Cardiac muscle cell (in vitro differentiated cells and primary cell): Measurements from ENCODE around the gene SMOC1. TPM values are rescaled to one million over a fixed set of nuclear protein-coding genes. Genes with fewer than 3 reads are reported as not detected.

Experiments
- DNase-seq, 2 donors: peaks; one replicate each; pipeline versions ENCODE4 v3.0.0 to v3.0.0-alpha.2; 2010 to 2017; ENCODE audit warnings: low read depth in 1 of 2, low spot score in 1 of 2
- H3K27ac ChIP-seq: fragments of 200-600 bp; sonication (generic); 2 replicates; pipeline ENCODE4 v1.5.1; 2016
- H3K27me3 ChIP-seq: fragments of 200-600 bp; sonication (generic); 2 replicates; pipeline ENCODE4 v1.6.0; 2016; ENCODE audit warnings: control low read depth
- H3K36me3 ChIP-seq: fragments of 200-600 bp; sonication (generic); 2 replicates; pipeline ENCODE4 v1.5.1; 2016; ENCODE audit warnings: control low read depth
- H3K4me1 ChIP-seq: fragments of 200-600 bp; sonication (generic); 2 replicates; pipeline ENCODE4 v1.8.1; 2017; ENCODE audit warnings: low read depth, mild to moderate bottlenecking, mixed run types
- H3K4me3 ChIP-seq: fragments of 200-600 bp; sonication (generic); 2 replicates; pipeline ENCODE4 v1.5.1; 2016; ENCODE audit warnings: mild to moderate bottlenecking
- H3K9me3 ChIP-seq: fragments of 200-600 bp; sonication (generic); 2 replicates; pipeline ENCODE4 v1.5.1; 2017; ENCODE audit warnings: low read depth, mild to moderate bottlenecking, control low read depth
- polyA plus RNA-seq: library from polyadenylated mRNA; unstranded; fragments of >200 nt; fragmentation: Nextera tagmentation; extraction: Ambion mirVana; gene quantifications from 2 replicates; pipeline ENCODE4 v1.2.1, GENCODE V29; 2016
- total RNA-seq: library from RNA; depleted of rRNA; stranded (reverse); fragments of >200 nt; gene quantifications from 2 replicates; pipeline ENCODE4 v1.2.3, GENCODE V29; 2016
- TF ChIP-seq, protein P1 (sequence below): IDR thresholded peaks from 2 replicates; pipeline ENCODE4 v1.5.1; 2012; ENCODE audit warnings: low read depth, mild to moderate bottlenecking, low read length

Gene SMOC1
- total and polyA plus RNA-seq, 2 experiments from 2014 or later: 1.9 to 24.7 TPM

DNA sequence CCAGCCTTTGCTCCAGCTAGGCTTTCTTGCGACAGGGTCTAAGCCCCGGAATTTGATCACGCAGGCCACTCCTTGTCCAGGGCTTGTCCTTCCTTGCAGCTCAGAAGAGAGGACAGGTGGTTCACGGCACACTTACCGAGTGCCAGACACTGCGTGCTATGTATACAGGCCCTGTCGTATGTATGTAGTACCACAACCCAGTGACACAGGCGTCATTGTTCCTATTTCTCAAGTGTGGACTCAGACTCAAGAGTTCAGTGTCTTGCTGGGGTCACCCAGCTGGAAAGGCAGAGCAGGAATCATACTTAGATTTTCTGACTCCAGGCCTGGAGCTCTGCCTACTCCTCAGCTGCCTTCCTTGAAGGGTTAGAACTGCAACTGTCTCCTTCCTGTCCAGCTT, 153.9 kb downstream of the SMOC1 start:
- H3K27me3 ChIP-seq: peaks cover 1% of the 10 kb centered on the region
- no peaks in the 10 kb centered on the region for H3K9me3 ChIP-seq
- TF ChIP-seq, protein P1, sequence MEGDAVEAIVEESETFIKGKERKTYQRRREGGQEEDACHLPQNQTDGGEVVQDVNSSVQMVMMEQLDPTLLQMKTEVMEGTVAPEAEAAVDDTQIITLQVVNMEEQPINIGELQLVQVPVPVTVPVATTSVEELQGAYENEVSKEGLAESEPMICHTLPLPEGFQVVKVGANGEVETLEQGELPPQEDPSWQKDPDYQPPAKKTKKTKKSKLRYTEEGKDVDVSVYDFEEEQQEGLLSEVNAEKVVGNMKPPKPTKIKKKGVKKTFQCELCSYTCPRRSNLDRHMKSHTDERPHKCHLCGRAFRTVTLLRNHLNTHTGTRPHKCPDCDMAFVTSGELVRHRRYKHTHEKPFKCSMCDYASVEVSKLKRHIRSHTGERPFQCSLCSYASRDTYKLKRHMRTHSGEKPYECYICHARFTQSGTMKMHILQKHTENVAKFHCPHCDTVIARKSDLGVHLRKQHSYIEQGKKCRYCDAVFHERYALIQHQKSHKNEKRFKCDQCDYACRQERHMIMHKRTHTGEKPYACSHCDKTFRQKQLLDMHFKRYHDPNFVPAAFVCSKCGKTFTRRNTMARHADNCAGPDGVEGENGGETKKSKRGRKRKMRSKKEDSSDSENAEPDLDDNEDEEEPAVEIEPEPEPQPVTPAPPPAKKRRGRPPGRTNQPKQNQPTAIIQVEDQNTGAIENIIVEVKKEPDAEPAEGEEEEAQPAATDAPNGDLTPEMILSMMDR: no peak
- no peaks in the 10 kb centered on the region for H3K4me1 ChIP-seq
- DNase-seq: no peak
- H3K4me3 ChIP-seq: no peak overlapping the region
- no peaks in the 10 kb centered on the region for H3K36me3 ChIP-seq
- no peak overlapping the region for H3K27ac ChIP-seq

DNA sequence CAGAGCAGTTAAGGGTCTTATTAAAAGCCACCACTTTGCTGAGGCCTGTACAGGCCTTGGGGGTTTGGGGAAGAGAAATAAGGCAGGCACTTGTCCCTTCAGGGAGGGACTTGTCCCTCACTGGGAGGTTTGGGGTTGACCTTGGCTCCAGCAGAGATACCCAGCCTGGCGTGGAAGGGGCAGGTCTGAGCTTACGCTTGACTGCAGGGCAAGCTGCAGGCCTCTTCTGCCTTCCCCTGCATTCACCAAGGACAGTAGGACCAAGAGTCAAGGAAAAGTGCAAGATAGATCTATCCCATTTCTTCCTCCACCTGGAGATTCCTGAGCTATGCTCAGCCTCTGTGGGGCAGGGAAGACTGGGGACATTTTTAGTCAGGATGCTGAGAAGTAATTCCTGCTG, 154.3 kb downstream of the SMOC1 start:
- Histone ChIP-seq H3K27me3 (peaks cover 6% of the 10 kb centered on the region), H3K4me3 (no peak overlapping the region), H3K4me1 (no peaks in the 10 kb centered on the region), H3K27ac (no peak overlapping the region), H3K9me3 (no peaks in the 10 kb centered on the region), H3K36me3 (no peaks in the 10 kb centered on the region)
- TF ChIP-seq, protein P1: no peak
- no peak for DNase-seq

DNA sequence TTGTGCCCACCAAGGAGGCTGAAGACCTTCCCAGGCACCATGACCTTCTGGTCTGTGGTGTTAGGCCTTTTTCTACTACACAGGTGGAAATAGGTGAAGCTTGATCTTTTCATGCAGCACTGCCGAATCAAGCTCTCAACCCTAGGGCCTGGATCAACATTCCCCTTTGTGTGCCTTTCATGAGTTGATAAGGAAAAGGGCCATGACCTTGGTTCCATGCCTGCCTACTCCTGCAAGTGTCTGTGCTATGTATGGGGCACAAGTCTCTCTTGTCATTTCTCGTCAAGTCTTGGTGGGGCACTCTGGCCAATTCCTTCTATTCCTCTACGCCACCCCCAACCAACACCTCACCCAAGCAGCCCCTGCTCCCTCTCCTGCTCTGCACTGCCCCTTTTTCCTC, 155.0 kb downstream of the SMOC1 start:
- Histone ChIP-seq H3K4me1 (no peaks in the 10 kb centered on the region), H3K4me3 (no peak overlapping the region), H3K9me3 (no peaks in the 10 kb centered on the region), H3K27ac (no peak overlapping the region), H3K27me3 (peaks cover 13% of the 10 kb centered on the region), H3K36me3 (no peaks in the 10 kb centered on the region)
- TF ChIP-seq, protein P1: no peak
- no peak for DNase-seq

DNA sequence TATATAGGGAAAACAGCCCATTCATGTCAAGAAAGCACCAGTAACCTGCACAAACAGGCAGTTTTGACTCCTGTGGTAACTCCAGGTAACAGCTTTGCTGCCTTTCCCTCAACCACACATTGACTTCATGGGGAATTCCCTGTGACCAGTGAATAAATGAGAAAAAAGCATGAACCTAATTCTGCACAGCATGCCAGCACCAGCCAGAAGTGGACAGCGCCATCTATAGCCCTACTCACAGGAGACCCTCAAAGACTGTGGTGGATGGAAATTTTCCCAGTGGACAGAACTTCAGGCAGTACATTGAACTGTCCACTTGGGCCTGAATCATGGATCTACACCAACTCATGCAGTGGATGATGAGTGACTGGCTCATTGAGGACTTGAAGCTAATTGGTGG, 157.4 kb downstream of the SMOC1 start:
- H3K9me3 ChIP-seq: no peaks in the 10 kb centered on the region
- TF ChIP-seq, protein P1: no peak
- DNase-seq: peak in 1 of 2 donors; percentile 50

DNA sequence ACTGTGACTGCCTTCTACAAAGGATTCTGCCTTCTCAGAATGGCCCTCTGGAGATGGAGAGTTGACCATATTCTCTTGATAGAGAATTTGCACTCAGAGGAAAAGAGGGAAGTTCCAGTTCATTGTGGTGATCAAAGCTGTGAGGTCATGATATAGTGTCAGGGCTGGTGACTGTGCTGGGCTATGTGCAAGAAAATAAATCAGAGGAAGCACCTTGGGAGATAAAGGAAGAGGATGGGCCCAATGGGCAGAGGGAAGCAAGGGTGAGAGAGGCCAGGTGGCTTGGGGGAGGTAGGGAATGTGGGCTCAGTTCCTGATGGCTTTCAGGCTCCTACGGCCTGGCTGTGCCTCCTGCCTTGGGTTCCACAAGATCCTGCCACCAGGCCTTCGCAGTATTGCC, 163.8 kb downstream of the SMOC1 start:
- TF ChIP-seq, protein P1: no peak
- Histone ChIP-seq H3K4me1 (no peaks in the 10 kb centered on the region), H3K9me3 (no peaks in the 10 kb centered on the region), H3K4me3 (no peak overlapping the region), H3K36me3 (no peaks in the 10 kb centered on the region), H3K27me3 (peaks cover 65% of the 10 kb centered on the region), H3K27ac (no peak overlapping the region)
- DNase-seq: no peak

More for the DNA sequence above, 157.4 kb downstream of the SMOC1 start:
- Histone ChIP-seq H3K27ac (no peak overlapping the region), H3K27me3 (peaks cover 35% of the 10 kb centered on the region), H3K4me1 (no peaks in the 10 kb centered on the region), H3K4me3 (no peak overlapping the region), H3K36me3 (no peaks in the 10 kb centered on the region)

DNA sequence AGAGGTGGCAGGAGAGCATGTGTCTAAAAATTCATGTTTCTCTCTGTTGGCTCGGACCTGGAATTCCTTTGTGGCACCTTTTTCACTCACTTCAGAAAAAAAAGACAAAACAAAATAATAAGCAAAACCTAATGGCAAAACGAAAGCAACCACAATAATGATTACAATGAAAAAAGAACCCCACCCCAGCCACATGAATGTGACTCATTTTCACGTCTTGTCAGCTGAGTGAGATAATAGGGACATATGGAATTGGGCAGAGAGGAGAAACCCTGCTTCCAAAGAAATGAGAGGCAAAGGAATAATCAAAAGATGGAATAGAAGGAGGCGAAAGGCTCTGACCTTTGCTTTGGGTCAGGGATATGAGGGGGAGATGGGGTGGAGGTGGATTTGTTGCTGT, 166.1 kb downstream of the SMOC1 start:
- peaks cover 48% of the 10 kb centered on the region for H3K27me3 ChIP-seq
- TF ChIP-seq, protein P1: no peak
- no peak for DNase-seq
- H3K4me1 ChIP-seq: no peaks in the 10 kb centered on the region
- no peak overlapping the region for H3K27ac ChIP-seq
- H3K4me3 ChIP-seq: no peak overlapping the region
- H3K36me3 ChIP-seq: no peaks in the 10 kb centered on the region
- no peaks in the 10 kb centered on the region for H3K9me3 ChIP-seq
